ENCODE measurements around the gene OPRL1.

DNA sequence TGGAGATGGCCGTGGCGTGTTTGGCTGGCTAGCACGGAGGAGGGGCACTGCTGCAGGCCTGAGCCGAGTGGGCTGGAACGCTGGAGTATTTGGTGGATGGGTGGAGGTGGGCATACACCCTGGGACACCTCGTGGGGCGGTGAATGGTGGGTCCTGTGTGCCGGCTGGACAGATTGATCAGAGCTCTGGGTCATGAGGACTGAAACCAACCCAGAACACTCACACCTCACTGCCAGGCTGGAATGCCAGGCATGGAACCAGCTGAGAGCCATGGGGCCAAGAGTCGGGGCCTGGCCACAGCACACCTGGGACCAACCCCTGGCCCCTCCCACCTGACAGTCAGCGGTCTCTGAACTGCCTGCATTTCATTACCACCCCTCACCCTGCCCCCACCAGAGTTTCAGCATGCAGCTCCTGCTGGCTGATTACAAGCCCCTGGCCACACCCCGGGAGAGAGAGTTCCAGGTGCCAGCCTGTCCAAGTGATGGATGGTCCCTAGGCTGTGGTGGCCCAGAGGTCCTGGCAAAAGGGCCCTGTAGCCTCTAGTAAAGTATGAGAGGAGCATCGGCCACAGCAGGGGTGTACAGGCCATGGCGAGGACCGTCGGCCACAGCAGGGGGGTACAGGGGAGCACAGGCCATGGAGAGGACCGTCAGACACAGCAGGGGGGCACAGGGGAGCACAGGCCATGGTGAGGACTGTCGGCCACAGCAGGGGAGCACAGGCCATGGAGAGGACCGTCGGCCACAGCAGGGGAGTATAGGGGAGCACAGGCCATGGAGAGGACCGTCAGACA is 24.2 kb downstream of the OPRL1 start:
- TF ChIP-seq, protein P1, sequence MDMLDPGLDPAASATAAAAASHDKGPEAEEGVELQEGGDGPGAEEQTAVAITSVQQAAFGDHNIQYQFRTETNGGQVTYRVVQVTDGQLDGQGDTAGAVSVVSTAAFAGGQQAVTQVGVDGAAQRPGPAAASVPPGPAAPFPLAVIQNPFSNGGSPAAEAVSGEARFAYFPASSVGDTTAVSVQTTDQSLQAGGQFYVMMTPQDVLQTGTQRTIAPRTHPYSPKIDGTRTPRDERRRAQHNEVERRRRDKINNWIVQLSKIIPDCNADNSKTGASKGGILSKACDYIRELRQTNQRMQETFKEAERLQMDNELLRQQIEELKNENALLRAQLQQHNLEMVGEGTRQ (IDR thresholded peaks at IDR 0.05; ENCODE audit: borderline replicate concordance, low read depth, low read length), result no peak
- TF ChIP-seq, protein P2, sequence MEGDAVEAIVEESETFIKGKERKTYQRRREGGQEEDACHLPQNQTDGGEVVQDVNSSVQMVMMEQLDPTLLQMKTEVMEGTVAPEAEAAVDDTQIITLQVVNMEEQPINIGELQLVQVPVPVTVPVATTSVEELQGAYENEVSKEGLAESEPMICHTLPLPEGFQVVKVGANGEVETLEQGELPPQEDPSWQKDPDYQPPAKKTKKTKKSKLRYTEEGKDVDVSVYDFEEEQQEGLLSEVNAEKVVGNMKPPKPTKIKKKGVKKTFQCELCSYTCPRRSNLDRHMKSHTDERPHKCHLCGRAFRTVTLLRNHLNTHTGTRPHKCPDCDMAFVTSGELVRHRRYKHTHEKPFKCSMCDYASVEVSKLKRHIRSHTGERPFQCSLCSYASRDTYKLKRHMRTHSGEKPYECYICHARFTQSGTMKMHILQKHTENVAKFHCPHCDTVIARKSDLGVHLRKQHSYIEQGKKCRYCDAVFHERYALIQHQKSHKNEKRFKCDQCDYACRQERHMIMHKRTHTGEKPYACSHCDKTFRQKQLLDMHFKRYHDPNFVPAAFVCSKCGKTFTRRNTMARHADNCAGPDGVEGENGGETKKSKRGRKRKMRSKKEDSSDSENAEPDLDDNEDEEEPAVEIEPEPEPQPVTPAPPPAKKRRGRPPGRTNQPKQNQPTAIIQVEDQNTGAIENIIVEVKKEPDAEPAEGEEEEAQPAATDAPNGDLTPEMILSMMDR (IDR thresholded peaks at IDR 0.05), result no peak
- TF ChIP-seq POLR2AphosphoS5 (IDR thresholded peaks at IDR 0.05; ENCODE audit: low read depth, low read length), result no peak
- TF ChIP-seq RAD21 (IDR thresholded peaks at IDR 0.05; ENCODE audit: low read length), result no peak
- TF ChIP-seq GABPA (IDR thresholded peaks at IDR 0.05; ENCODE audit: low read depth), result no peak
- no peak for TF ChIP-seq YY1 (IDR thresholded peaks at IDR 0.05; ENCODE audit: low read depth)
- no peak for TF ChIP-seq TEAD4 (IDR thresholded peaks at IDR 0.05; ENCODE audit: borderline replicate concordance, insufficient read depth)
